GM23338 (cell line): Measurements from ENCODE around the gene OR10W1. TPM values are rescaled to one million over a fixed set of nuclear protein-coding genes. Genes with fewer than 3 reads are reported as not detected.

ENCODE experiments used
- ATAC-seq: fragments of 200-7000 bp; cut with Tn5 transposase; 3 replicates; pipeline ENCODE4 v1.9.1; 2020
- DNase-seq: peaks from one replicate; pipeline ENCODE4 v3.0.0-alpha.2; 2015; ENCODE audit warnings: low spot score
- H2AFZ ChIP-seq: fragments of 200-600 bp; sonication (generic); 2 replicates; pipeline ENCODE4 v1.8.0; 2016; ENCODE audit warnings: antibody characterized with exemption, mild to moderate bottlenecking, moderate library complexity
- H3F3A ChIP-seq: fragments of 200-600 bp; sonication (generic); replicated peaks from 2 replicates; pipeline ENCODE4 v1.8.0; 2017; ENCODE audit warnings: antibody characterized with exemption, mixed run types, low read depth
- H3K27ac ChIP-seq: fragments of 200-600 bp; sonication (generic); 2 replicates; pipeline ENCODE4 v1.6.1; 2016; ENCODE audit warnings: low read depth
- H3K27me3 ChIP-seq: fragments of 200-600 bp; sonication (generic); 2 replicates; pipeline ENCODE4 v1.8.0; 2016; ENCODE audit warnings: mild to moderate bottlenecking, mixed run types, moderate library complexity; ENCODE audit not compliant: insufficient read depth
- H3K36me3 ChIP-seq: fragments of 200-600 bp; sonication (generic); 2 replicates; pipeline ENCODE4 v1.8.0; 2016; ENCODE audit warnings: mild to moderate bottlenecking; ENCODE audit not compliant: insufficient read depth
- H3K4me1 ChIP-seq: fragments of 200-600 bp; sonication (generic); 2 replicates; pipeline ENCODE4 v1.8.0; 2016; ENCODE audit warnings: mild to moderate bottlenecking, moderate library complexity; ENCODE audit not compliant: insufficient read depth
- H3K4me2 ChIP-seq: fragments of 200-600 bp; sonication (generic); 2 replicates; pipeline ENCODE4 v1.7.1; 2017; ENCODE audit warnings: mixed run types
- H3K4me3 ChIP-seq: fragments of 200-600 bp; sonication (generic); 2 replicates; pipeline ENCODE4 v1.6.1; 2016; ENCODE audit warnings: mixed run types
- H3K79me2 ChIP-seq: fragments of 200-600 bp; sonication (generic); replicated peaks from 2 replicates; pipeline ENCODE4 v1.8.0; 2017; ENCODE audit warnings: mild to moderate bottlenecking; ENCODE audit not compliant: insufficient read depth
- H3K9me2 ChIP-seq: fragments of 200-600 bp; sonication (generic); 2 replicates; pipeline ENCODE4 v1.8.0; 2017; ENCODE audit not compliant: insufficient read depth
- H4K20me1 ChIP-seq: fragments of 200-600 bp; sonication (generic); replicated peaks from 2 replicates; pipeline ENCODE4 v1.8.0; 2017; ENCODE audit warnings: mild to moderate bottlenecking; ENCODE audit not compliant: insufficient read depth
- H3K27ac Mint-ChIP-seq: 2 replicates; pipeline ENCODE4 v1.8.0; 2020; ENCODE audit warnings: inconsistent platforms, mild to moderate bottlenecking, moderate library complexity, mixed read lengths
- H3K27me3 Mint-ChIP-seq: 3 replicates; pipeline ENCODE4 v1.8.0; 2022; ENCODE audit warnings: low read depth, mild to moderate bottlenecking, moderate library complexity, mixed read lengths, inconsistent platforms; ENCODE audit not compliant: insufficient read depth, poor library complexity
- H3K36me3 Mint-ChIP-seq: 3 replicates; pipeline ENCODE4 v1.8.0; 2021; ENCODE audit warnings: low read depth, mild to moderate bottlenecking, inconsistent platforms, moderate library complexity, mixed read lengths
- H3K4me1 Mint-ChIP-seq: 3 replicates; pipeline ENCODE4 v1.8.0; 2020; ENCODE audit warnings: mild to moderate bottlenecking, inconsistent platforms, mixed read lengths
- H3K4me3 Mint-ChIP-seq: 3 replicates; pipeline ENCODE4 v1.8.0; 2021; ENCODE audit warnings: moderate library complexity, mild to moderate bottlenecking, inconsistent platforms, mixed read lengths
- H3K9me3 Mint-ChIP-seq: 3 replicates; pipeline ENCODE4 v1.8.0; 2020; ENCODE audit warnings: moderate library complexity, mild to moderate bottlenecking, inconsistent platforms, mixed read lengths
- CREB1 ChIP-seq: fragments of 250-450 bp; sonication (Bioruptor Pico); IDR thresholded peaks from 2 replicates; pipeline ENCODE4 v1.5.0; 2020; ENCODE audit warnings: low read depth, mild to moderate bottlenecking, moderate library complexity
- EZH2 ChIP-seq: fragments of 200-600 bp; sonication (generic); IDR thresholded peaks from one replicate; pipeline ENCODE4 v1.8.0; 2017; ENCODE audit warnings: antibody characterized with exemption, mild to moderate bottlenecking, low read depth; ENCODE audit not compliant: unreplicated experiment
- EZH2phosphoT487 ChIP-seq: fragments of 200-600 bp; sonication (generic); IDR thresholded peaks from one replicate; pipeline ENCODE4 v1.8.1; 2018; ENCODE audit warnings: antibody characterized with exemption; ENCODE audit not compliant: unreplicated experiment
- JUNB ChIP-seq: IDR thresholded peaks from one replicate; pipeline ENCODE4 v1.6.1; 2016; ENCODE audit warnings: antibody characterized with exemption; ENCODE audit not compliant: unreplicated experiment
- NANOG ChIP-seq: IDR thresholded peaks from 2 replicates; pipeline ENCODE4 v1.6.1; 2016; ENCODE audit warnings: antibody characterized with exemption, borderline replicate concordance
- POLR2AphosphoS5 ChIP-seq: IDR thresholded peaks from 2 replicates; pipeline ENCODE4 v1.6.1; 2016; ENCODE audit warnings: antibody characterized with exemption, low read depth
- STAT1 ChIP-seq: IDR thresholded peaks from one replicate; pipeline ENCODE4 v1.6.1; 2016; ENCODE audit warnings: antibody characterized with exemption; ENCODE audit not compliant: unreplicated experiment
- ZNF114 ChIP-seq: fragments of 250-450 bp; sonication (Bioruptor Pico); IDR thresholded peaks from 2 replicates; pipeline ENCODE4 v1.5.0; 2020; ENCODE audit warnings: mild to moderate bottlenecking, moderate library complexity
- ZNF331 ChIP-seq: fragments of 250-450 bp; sonication (Bioruptor Pico); IDR thresholded peaks from 2 replicates; pipeline ENCODE4 v1.5.0; 2020; ENCODE audit warnings: low read depth, mild to moderate bottlenecking, moderate library complexity
- polyA plus RNA-seq: library from polyadenylated mRNA; unstranded; fragments of >200 nt; fragmentation: Nextera tagmentation; extraction: Ambion mirVana; gene quantifications from 2 replicates; pipeline ENCODE4 v1.2.1, GENCODE V29; 2016
- total RNA-seq: library from RNA; depleted of rRNA; stranded (reverse); fragments of >200 nt; shearing (Covaris generic); gene quantifications from 2 replicates; pipeline ENCODE4 v1.2.3, GENCODE V29; 2014
- TF ChIP-seq, protein P1 (sequence below), 2 experiments: fragments of 200-600 bp in 1 of 2; sonication (generic) in 1 of 2; conservative IDR thresholded peaks; 2 replicates each; pipeline versions ENCODE4 v1.5.1 to v1.6.1; 2016 to 2017; ENCODE audit warnings: antibody characterized with exemption in 2 of 2, low read depth in 2 of 2, mild to moderate bottlenecking in 2 of 2, moderate library complexity in 1 of 2
- TF ChIP-seq, protein P2 (sequence below): IDR thresholded peaks from one replicate; pipeline ENCODE4 v1.6.1; 2018; ENCODE audit warnings: antibody characterized with exemption; ENCODE audit not compliant: unreplicated experiment

Gene OR10W1
- total and polyA plus RNA-seq, 2 experiments from 2014 or later = not detected

DNA sequence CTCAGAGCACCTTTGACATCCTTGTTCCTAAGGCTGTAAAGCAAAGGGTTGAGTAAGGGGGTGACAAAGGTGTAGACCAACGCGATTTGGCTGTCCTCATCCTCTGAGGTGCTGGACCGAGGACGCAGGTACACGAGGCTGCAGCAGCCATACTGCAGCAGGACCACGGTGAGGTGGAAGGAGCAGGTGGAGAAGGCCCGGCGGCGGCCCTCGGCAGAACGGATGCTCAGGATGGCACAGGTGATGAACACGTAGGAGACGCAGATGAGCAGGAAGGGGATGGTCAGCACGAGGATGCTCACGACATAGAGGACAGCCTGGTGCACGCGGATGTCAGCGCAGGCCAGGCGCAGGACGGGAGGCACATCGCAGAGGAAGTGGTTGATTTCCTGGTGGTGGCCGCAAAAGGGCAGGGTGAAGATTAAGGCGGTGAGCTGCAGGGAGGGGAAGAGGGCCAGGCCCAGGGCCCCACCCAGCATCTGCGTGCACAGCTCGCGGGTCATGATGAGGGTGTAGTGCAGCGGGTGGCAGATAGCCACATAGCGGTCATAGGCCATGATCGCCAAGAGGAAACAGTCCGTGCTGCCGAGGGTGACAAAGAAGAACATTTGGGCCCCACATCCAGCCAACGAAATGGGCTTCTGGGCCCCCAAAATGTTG is 40.0 kb downstream of the OR10W1 start (continued):
- TF ChIP-seq NANOG = no peak
- TF ChIP-seq ZNF331 (CRISPR knock-in tag) = no peak
- TF ChIP-seq EZH2phosphoT487 = no peak
- TF ChIP-seq, protein P1, sequence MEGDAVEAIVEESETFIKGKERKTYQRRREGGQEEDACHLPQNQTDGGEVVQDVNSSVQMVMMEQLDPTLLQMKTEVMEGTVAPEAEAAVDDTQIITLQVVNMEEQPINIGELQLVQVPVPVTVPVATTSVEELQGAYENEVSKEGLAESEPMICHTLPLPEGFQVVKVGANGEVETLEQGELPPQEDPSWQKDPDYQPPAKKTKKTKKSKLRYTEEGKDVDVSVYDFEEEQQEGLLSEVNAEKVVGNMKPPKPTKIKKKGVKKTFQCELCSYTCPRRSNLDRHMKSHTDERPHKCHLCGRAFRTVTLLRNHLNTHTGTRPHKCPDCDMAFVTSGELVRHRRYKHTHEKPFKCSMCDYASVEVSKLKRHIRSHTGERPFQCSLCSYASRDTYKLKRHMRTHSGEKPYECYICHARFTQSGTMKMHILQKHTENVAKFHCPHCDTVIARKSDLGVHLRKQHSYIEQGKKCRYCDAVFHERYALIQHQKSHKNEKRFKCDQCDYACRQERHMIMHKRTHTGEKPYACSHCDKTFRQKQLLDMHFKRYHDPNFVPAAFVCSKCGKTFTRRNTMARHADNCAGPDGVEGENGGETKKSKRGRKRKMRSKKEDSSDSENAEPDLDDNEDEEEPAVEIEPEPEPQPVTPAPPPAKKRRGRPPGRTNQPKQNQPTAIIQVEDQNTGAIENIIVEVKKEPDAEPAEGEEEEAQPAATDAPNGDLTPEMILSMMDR (conservative IDR thresholded peaks at IDR 0.05; ENCODE audit: low read depth in 2 of 2) = no peak
- TF ChIP-seq ZNF114 (CRISPR knock-in tag) = no peak
- no peak for TF ChIP-seq POLR2AphosphoS5
- TF ChIP-seq CREB1 (CRISPR knock-in tag) = no peak
- TF ChIP-seq, protein P2, sequence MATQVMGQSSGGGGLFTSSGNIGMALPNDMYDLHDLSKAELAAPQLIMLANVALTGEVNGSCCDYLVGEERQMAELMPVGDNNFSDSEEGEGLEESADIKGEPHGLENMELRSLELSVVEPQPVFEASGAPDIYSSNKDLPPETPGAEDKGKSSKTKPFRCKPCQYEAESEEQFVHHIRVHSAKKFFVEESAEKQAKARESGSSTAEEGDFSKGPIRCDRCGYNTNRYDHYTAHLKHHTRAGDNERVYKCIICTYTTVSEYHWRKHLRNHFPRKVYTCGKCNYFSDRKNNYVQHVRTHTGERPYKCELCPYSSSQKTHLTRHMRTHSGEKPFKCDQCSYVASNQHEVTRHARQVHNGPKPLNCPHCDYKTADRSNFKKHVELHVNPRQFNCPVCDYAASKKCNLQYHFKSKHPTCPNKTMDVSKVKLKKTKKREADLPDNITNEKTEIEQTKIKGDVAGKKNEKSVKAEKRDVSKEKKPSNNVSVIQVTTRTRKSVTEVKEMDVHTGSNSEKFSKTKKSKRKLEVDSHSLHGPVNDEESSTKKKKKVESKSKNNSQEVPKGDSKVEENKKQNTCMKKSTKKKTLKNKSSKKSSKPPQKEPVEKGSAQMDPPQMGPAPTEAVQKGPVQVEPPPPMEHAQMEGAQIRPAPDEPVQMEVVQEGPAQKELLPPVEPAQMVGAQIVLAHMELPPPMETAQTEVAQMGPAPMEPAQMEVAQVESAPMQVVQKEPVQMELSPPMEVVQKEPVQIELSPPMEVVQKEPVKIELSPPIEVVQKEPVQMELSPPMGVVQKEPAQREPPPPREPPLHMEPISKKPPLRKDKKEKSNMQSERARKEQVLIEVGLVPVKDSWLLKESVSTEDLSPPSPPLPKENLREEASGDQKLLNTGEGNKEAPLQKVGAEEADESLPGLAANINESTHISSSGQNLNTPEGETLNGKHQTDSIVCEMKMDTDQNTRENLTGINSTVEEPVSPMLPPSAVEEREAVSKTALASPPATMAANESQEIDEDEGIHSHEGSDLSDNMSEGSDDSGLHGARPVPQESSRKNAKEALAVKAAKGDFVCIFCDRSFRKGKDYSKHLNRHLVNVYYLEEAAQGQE = no peak

DNA sequence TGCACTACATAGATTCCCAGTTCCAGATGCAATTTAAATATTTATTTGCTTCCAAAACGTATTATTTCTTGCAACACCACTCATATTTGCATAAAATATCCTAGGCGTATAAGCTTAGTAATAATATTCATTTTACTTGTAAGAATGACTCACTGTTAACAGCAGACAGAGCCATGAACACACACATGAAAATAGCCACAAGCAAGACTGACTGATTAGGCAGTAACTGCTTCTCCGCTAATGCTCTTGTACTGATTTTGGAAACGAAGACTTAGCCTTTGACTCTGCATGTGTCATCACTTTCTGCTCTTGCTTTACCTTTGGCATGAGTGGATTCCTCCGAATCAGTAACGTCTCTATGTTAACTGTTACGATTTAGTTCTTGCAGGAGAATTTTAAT is 45.3 kb downstream of the OR10W1 start:
- Mint-ChIP-seq H3K27ac (no peak overlapping the region), H3K4me1 (no peaks in the 10 kb centered on the region), H3K4me3 (no peak overlapping the region), H3K27me3 (peaks cover 2% of the 10 kb centered on the region), H3K36me3 (no peaks in the 10 kb centered on the region), H3K9me3 (no peaks in the 10 kb centered on the region; the same call in 1 of the 3 replicates)
- Histone ChIP-seq H3K9me2 (no peaks in the 10 kb centered on the region), H3K36me3 (no peaks in the 10 kb centered on the region), H3K79me2 (no peaks in the 10 kb centered on the region), H3K4me2 (no peak overlapping the region), H3K27me3 (no peaks in the 10 kb centered on the region), H3K27ac (no peak overlapping the region), H2AFZ (no peak overlapping the region), H3K4me3 (no peak overlapping the region), H3K4me1 (no peaks in the 10 kb centered on the region), H4K20me1 (no peaks in the 10 kb centered on the region), H3F3A (no peaks in the 10 kb centered on the region)
- no peak for TF ChIP-seq POLR2AphosphoS5
- TF ChIP-seq, protein P1 (conservative IDR thresholded peaks at IDR 0.05; ENCODE audit: low read depth in 2 of 2) = no peak
- no peak for TF ChIP-seq CREB1 (CRISPR knock-in tag)
- no peak for TF ChIP-seq NANOG
- no peak for TF ChIP-seq EZH2
- TF ChIP-seq STAT1 = no peak
- no peak for TF ChIP-seq EZH2phosphoT487
- TF ChIP-seq, protein P2 = no peak
- no peak for TF ChIP-seq JUNB
- ATAC-seq = no peak
- no peak for DNase-seq
